ENCODE results near the gene FADS3. TPM values are rescaled to one million over a fixed set of nuclear protein-coding genes. Genes with fewer than 3 reads are reported as not detected.

FADS3 gene
- total and polyA plus RNA-seq, 2 donors (not counting 1 experiment from before 2014, with no cell fraction given) = 79.9 to 224 TPM

DNA sequence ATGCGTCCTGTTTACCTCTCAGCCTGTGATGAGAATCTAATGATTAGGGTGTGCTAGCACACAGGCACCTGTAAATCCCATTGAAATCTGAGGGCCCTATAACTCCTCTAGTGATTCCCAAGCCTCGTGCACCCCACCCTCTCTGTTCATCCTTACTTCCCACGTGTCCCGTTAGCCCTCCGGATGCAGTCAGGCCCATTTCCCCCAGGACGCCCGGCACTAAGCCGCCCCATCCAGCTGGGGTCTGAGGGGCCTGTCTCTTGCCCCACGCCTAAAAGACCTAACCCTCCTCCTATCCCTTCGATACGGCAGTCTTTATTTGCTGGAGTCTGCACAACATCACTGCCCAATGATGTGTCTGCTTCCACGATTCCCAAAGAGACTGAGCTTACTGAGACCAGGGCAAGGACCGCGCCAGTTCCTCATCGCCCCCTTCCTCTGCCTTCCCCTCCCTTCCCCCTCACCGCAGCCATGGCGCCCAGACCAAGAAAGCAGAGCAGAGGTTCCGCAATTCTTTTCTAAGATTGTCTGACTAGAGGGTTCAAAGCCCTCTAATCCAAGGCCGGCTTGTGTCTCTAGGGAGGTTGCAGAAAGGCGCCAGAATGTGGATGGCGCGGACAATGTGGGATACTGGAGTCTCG lies 64.3 kb downstream of the FADS3 start:
- Histone ChIP-seq H3K79me2 (ENCODE audit: control insufficient read depth, insufficient read depth, low read length) (peaks cover 39% of the 10 kb centered on the region), H3K27ac (ENCODE audit: insufficient read depth, low read length) (peak overlapping the region; percentile 75), H3K9me3 (ENCODE audit: control insufficient read depth, insufficient read depth, low read depth, low read length) (no peaks in the 10 kb centered on the region), H2AFZ (ENCODE audit: low read length) (peak overlapping the region; percentile 15), H3K4me2 (ENCODE audit: extremely low read depth, insufficient read depth, low read length) (peak overlapping the region; percentile 75), H3K27me3 (ENCODE audit: control insufficient read depth, insufficient read depth, low read length) (no peaks in the 10 kb centered on the region), H3K9ac (ENCODE audit: insufficient read depth, low read length) (peak overlapping the region; percentile 71), H4K20me1 (ENCODE audit: control insufficient read depth, extremely low read depth, insufficient read depth, low read length) (peaks cover 2% of the 10 kb centered on the region), H3K4me3 (replicated peaks in 1 of 4; ENCODE audit: control extremely low read depth in 1 of 4, insufficient read depth in 1 of 4, low read depth in 3 of 4, low read length in 4 of 4) (peak overlapping the region; percentile 63 to 98 (median 88)), H3K36me3 (ENCODE audit: control insufficient read depth, insufficient read depth, low read length) (peaks cover 5% of the 10 kb centered on the region), H3K4me1 (ENCODE audit: control insufficient read depth, extremely low read depth, insufficient read depth, low read length) (peaks cover 12% of the 10 kb centered on the region)
- no peak for DNase-seq (ENCODE audit: low read depth in 2 of 2)
- TF ChIP-seq EZH2 (IDR thresholded peaks at IDR 0.05; ENCODE audit: low read length, missing control alignments) = no peak
- TF ChIP-seq, protein P1, sequence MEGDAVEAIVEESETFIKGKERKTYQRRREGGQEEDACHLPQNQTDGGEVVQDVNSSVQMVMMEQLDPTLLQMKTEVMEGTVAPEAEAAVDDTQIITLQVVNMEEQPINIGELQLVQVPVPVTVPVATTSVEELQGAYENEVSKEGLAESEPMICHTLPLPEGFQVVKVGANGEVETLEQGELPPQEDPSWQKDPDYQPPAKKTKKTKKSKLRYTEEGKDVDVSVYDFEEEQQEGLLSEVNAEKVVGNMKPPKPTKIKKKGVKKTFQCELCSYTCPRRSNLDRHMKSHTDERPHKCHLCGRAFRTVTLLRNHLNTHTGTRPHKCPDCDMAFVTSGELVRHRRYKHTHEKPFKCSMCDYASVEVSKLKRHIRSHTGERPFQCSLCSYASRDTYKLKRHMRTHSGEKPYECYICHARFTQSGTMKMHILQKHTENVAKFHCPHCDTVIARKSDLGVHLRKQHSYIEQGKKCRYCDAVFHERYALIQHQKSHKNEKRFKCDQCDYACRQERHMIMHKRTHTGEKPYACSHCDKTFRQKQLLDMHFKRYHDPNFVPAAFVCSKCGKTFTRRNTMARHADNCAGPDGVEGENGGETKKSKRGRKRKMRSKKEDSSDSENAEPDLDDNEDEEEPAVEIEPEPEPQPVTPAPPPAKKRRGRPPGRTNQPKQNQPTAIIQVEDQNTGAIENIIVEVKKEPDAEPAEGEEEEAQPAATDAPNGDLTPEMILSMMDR (conservative IDR thresholded peaks at IDR 0.05 in 1 of 2, IDR thresholded peaks at IDR 0.05 in 1 of 2; ENCODE audit: low read depth in 1 of 2, low read length in 2 of 2) = no peak

Other genes with a start within 250 kb of the FADS3 start
- gene DAGLA, start 211.2 kb downstream of the FADS3 start, total RNA-seq = 1.3 and 2.0 TPM in 2 replicates
- gene DAGLA, start 211.2 kb downstream of the FADS3 start, polyA plus RNA-seq = 1.00 and 1.4 TPM in 2 replicates
- under 0.01 and 0.17 TPM in 2 replicates for gene MYRF, start 138.9 kb downstream of the FADS3 start, total RNA-seq
- 0.10 and 0.11 TPM in 2 replicates for gene MYRF, start 138.9 kb downstream of the FADS3 start, polyA plus RNA-seq
- gene TMEM258, start 98.9 kb downstream of the FADS3 start, total RNA-seq = 118 and 173 TPM in 2 replicates
- 245 and 281 TPM in 2 replicates for gene TMEM258, start 98.9 kb downstream of the FADS3 start, polyA plus RNA-seq
- gene FEN1, start 98.6 kb downstream of the FADS3 start, total RNA-seq = 3.6 and 3.8 TPM in 2 replicates
- 14.0 and 35.1 TPM in 2 replicates for gene FEN1, start 98.6 kb downstream of the FADS3 start, polyA plus RNA-seq
- gene FADS1, start 74.5 kb downstream of the FADS3 start, total RNA-seq = 151 and 208 TPM in 2 replicates
- gene FADS1, start 74.5 kb downstream of the FADS3 start, polyA plus RNA-seq = 109 and 173 TPM in 2 replicates
- 266 and 418 TPM in 2 replicates for gene FADS2, start 63.2 kb downstream of the FADS3 start, total RNA-seq
- 687 and 932 TPM in 2 replicates for gene FADS2, start 63.2 kb downstream of the FADS3 start, polyA plus RNA-seq
- 13.4 TPM in 2 replicates for gene RAB3IL1, start 26.0 kb upstream of the FADS3 start, total RNA-seq
- 9.6 and 9.9 TPM in 2 replicates for gene RAB3IL1, start 26.0 kb upstream of the FADS3 start, polyA plus RNA-seq
- 7.7 and 15.2 TPM in 2 replicates for gene BEST1, start 58.8 kb upstream of the FADS3 start, total RNA-seq
- 1.5 and 2.5 TPM in 2 replicates for gene BEST1, start 58.8 kb upstream of the FADS3 start, polyA plus RNA-seq
- gene FTH1, start 76.1 kb upstream of the FADS3 start, total RNA-seq = 2,097 and 2,219 TPM in 2 replicates
- 2,789 and 3,749 TPM in 2 replicates for gene FTH1, start 76.1 kb upstream of the FADS3 start, polyA plus RNA-seq
- gene INCENP, start 232.5 kb upstream of the FADS3 start, total RNA-seq = 6.4 and 12.7 TPM in 2 replicates
- 6.6 and 18.3 TPM in 2 replicates for gene INCENP, start 232.5 kb upstream of the FADS3 start, polyA plus RNA-seq

Measured in fibroblast of lung (primary cell).